Measurements from ENCODE around the gene DBH.

Gene DBH

DNA sequence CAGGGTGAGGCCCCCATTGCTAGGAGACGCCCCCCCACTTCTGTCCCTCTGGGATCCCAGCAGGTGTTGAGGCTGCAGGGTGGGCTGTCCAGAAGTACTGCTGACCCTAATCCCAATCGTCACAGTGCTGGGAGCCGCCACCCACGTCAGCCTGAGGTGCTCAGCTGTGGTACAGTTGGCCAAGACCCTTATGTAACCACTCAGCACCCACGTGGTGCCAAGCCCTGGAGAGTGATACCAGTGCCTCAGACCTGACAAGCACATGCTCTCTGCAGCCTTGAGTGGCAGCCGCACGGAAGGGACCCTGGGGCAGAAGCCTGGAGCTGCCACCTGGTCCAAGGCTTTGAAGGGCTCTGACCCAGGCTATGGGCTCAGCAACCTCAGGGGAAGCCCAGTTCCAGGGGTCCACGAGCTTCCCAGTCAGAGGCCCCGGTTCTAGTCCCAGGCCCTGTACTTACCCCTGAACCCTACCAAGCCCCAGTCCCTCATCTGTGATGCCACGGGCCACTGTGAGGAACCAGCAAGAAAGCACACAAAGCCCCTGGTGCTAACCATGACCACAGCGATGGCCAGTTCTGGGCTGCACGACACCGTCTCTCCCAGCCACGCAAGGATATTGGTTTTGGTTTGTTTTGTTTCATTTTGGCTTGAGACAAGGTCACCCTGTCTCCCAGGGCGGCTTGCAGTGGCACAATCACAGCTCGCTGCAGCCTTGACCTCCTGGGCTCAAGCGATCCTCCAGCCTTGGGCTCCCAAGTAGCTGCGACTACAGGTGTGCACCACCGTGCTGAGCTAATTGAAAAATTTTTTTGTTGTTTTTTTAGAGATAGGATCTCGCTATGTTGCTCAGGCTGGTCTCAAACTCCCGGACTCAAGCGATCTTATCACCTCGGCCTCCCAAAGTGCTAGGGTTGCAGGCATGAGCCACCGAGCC lies 50.7 kb downstream of the DBH start:
- no peak for DNase-seq (ENCODE audit: low read depth)
- H3K4me3 ChIP-seq (replicated peaks; ENCODE audit: low read depth, low read length) = no peak overlapping the region
- TF ChIP-seq, protein P1, sequence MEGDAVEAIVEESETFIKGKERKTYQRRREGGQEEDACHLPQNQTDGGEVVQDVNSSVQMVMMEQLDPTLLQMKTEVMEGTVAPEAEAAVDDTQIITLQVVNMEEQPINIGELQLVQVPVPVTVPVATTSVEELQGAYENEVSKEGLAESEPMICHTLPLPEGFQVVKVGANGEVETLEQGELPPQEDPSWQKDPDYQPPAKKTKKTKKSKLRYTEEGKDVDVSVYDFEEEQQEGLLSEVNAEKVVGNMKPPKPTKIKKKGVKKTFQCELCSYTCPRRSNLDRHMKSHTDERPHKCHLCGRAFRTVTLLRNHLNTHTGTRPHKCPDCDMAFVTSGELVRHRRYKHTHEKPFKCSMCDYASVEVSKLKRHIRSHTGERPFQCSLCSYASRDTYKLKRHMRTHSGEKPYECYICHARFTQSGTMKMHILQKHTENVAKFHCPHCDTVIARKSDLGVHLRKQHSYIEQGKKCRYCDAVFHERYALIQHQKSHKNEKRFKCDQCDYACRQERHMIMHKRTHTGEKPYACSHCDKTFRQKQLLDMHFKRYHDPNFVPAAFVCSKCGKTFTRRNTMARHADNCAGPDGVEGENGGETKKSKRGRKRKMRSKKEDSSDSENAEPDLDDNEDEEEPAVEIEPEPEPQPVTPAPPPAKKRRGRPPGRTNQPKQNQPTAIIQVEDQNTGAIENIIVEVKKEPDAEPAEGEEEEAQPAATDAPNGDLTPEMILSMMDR (IDR thresholded peaks at IDR 0.05; ENCODE audit: low read length, missing control alignments) = no peak

DNA sequence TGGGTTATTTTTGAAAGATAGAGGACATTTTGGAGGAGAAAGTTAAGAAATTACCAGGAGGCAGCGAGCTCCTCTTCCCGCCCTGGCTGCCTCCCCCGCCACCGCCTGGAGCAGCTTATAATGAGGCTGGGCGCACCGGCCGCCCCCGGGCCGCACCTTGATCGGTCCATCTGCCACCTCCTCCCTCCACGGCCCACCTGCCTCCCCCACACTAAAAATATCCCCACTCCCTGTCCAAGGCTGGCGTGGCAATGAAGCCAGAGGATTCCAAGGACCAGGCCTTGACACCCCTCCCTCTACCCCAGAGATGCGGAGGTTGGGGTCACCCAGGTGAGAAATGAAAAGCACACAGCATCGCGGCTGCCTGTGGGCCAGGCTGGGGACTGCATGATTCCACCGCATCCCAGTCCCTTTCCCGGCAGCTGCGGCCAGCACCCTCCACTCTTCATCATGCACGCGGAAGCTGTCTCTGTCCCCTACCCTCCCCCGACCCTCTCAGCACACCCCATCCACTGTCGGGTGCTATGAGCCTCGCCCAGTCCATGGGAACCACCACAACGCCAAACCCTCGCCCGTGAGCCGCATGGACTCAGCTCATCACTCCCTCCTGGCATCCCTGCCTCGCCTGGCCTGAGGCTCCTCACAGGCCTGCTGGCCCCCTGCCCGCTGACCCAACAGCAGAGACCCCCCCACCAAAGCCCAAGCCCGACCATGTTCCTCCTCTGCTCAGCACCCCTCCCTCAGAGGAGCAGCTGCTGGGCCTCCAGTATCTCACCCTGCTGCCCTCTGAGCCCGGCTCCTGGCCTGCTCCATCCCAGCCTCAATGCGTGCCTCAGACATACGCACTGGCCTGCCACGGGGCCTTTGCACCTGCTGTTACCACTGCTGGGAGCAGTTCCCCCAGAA lies 51.9 kb downstream of the DBH start:
- TF ChIP-seq, protein P1 (IDR thresholded peaks at IDR 0.05; ENCODE audit: low read length, missing control alignments) = no peak
- no peak for DNase-seq (ENCODE audit: low read depth)
- H3K4me3 ChIP-seq (replicated peaks; ENCODE audit: low read depth, low read length) = no peak overlapping the region

DNA sequence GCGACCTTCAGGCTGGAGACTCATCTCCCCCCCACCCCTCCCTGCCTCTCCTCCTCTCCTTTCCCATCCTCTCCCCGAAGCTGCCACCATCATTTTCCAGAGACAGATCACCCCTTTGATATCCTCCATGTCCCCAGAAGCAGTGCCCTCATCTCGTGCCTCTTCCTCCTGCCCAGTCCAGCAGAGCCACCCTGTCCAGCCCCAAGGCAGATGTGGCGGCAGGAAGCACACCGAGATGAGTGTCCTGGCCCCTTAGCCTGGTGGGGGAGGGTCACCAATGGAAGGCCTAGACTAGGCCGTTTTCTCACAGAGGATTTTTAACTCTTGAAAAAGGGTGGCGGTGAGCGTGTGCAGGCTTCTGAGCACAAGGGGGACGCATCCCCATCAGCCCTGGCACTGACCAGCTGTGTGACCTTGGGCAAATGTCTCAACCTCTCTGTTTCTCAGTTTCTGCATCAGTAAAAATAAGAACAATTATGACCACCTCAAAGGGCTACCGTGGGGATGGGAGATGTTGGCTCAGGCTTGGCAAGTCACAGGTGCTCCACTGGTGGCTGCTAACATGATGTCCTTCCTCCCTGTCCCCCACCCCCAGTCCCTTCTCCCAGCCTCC lies 53.1 kb downstream of the DBH start:
- TF ChIP-seq, protein P1 (IDR thresholded peaks at IDR 0.05; ENCODE audit: low read length, missing control alignments) = no peak
- no peak for DNase-seq (ENCODE audit: low read depth)
- no peak overlapping the region for H3K4me3 ChIP-seq (replicated peaks; ENCODE audit: low read depth, low read length)

DNA sequence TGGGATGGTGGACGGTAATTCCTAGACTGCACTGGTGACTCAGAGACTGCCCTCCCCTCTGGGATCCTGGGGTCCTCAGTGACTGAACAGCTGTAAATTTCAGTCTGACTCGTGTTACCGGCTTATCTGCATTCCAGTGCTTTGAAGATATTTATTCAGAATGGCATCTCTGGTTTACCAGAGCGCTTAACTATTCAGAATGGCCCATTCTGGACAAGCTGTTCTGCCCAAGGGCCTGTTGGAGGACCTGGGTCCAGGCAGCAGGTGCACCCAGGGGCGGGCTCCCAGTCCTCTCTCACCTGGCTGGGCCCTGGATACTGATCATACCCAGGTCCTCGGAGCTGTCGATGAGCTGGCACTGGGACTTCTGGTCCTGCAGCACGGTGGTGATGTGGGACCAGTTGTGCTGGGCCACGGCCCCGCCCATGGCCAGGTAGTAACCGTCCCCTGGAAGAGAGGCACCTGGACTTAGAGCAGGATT lies 54.0 kb downstream of the DBH start:
- H3K4me3 ChIP-seq (replicated peaks; ENCODE audit: low read depth, low read length) = no peak overlapping the region
- no peak for DNase-seq (ENCODE audit: low read depth)
- TF ChIP-seq, protein P1 (IDR thresholded peaks at IDR 0.05; ENCODE audit: low read length, missing control alignments) = no peak

DNA sequence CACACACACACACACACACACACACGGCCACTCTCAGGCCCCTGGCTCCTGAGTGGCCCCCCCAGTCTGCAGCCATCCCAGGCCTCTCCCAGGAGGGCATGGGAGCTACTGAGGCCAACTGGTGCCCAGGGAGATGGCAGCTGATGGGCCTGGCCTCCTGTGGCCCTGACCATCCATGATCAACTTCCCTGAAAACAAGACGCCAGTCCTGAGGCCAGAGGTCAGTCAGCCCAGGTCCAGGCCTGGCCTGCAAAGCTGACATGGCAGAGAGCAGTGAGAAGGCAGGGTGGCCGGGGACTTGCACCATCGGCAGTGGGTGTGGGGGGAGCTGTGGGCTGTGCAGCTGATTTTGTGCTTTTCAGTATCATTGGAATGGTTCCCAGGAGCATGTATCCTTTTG lies 55.0 kb downstream of the DBH start:
- TF ChIP-seq, protein P1 (IDR thresholded peaks at IDR 0.05; ENCODE audit: low read length, missing control alignments) = no peak
- H3K4me3 ChIP-seq (replicated peaks; ENCODE audit: low read depth, low read length) = no peak overlapping the region
- no peak for DNase-seq (ENCODE audit: low read depth)

DNA sequence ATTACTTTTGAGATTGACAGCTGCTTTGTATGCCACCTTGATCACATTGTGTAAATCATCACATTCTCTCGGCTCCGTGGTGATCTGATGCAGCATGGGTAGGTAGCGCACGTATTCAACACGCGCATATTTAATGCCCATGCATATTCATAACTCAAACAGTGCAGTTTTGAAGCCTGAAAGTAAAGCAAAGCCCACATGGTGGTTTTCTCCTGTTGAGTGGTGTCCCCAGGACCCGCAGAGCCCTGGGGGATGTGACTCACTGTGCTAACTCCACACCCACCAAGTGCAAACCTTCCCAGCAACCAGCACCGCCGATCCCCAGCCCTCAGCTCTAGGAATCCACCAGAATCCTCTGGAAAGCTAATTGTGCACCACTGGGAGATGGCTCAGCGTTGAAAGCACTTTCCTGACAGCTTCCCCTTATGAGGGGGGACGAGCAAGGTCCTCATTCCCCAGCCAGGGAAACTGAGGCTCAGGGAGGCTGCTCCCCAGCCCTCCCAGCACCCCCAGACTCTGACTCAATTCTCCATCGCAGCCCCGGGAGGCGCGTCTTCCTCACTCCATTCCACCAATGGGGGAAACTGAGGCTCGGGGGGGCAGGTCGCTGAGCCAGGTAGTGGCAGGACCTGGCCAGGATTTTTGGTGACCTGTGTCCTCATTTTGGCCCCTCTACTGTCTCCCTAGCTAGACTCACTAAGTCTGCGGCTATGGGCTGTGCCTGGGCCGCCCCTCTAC lies 55.6 kb downstream of the DBH start:
- no peak for DNase-seq (ENCODE audit: low read depth)
- TF ChIP-seq, protein P1 (IDR thresholded peaks at IDR 0.05; ENCODE audit: low read length, missing control alignments) = no peak
- H3K4me3 ChIP-seq (replicated peaks; ENCODE audit: low read depth, low read length) = no peak overlapping the region

Measured in fibroblast of pulmonary artery (primary cell).